GM21526 (cell line): ENCODE results near the gene GDI2.
A peak's percentile ranks its signal among the peaks of the same experiment; 100 is the strongest.
"Not testable (repeated sequence)": the region's sequence is repeated elsewhere in the genome, so short reads cannot be mapped to it uniquely, and the experiment has no call there.

Experiments
- ATAC-seq: cut with Tn5 transposase; IDR thresholded peaks from one replicate; pipeline ENCODE4 v1.9.1; 2021; ENCODE audit warnings: moderate library complexity; ENCODE audit not compliant: unreplicated experiment, low FRiP score

The GDI2 gene

GRCh38 chr10:5813341-5814109, at the start of gene GDI2:
TSS of gene GDI2 (minus strand) at chr10:5813434. CDS start at chr10:5813258, 176 bp downstream.
- ATAC-seq = peak; percentile 66

- peak; percentile 95 for ATAC-seq
Observed at GRCh38 chr10:5862360-5862961, 49.2 kb upstream of the GDI2 start.

GRCh38 chr10:5860066-5860465, 46.8 kb upstream of the GDI2 start:
- no peak for ATAC-seq

- no peak for ATAC-seq
Observed at GRCh38 chr10:5858811-5859210, 45.6 kb upstream of the GDI2 start.

GRCh38 chr10:5856701-5857004, 43.4 kb upstream of the GDI2 start:
- no peak for ATAC-seq

- ATAC-seq = no peak
Observed at GRCh38 chr10:5855979-5856700, 42.9 kb upstream of the GDI2 start.

- no peak for ATAC-seq
Observed at GRCh38 chr10:5854131-5854475, 40.9 kb upstream of the GDI2 start.

GRCh38 chr10:5846667-5847066, 33.4 kb upstream of the GDI2 start:
- not testable (repeated sequence) for ATAC-seq

- ATAC-seq = no peak
Observed at GRCh38 chr10:5844345-5845055, 31.3 kb upstream of the GDI2 start.

- ATAC-seq = no peak
Observed at GRCh38 chr10:5843686-5844344, 30.6 kb upstream of the GDI2 start.

- ATAC-seq = no peak
Observed at GRCh38 chr10:5841965-5842364, 28.7 kb upstream of the GDI2 start.

- peak; percentile 72 for ATAC-seq
Observed at GRCh38 chr10:5840314-5841307, 27.4 kb upstream of the GDI2 start.

GRCh38 chr10:5836181-5836580, 22.9 kb upstream of the GDI2 start:
- not testable (repeated sequence) for ATAC-seq

GRCh38 chr10:5835446-5836095, 22.3 kb upstream of the GDI2 start:
- ATAC-seq = no peak

GRCh38 chr10:5833814-5834213, 20.6 kb upstream of the GDI2 start:
- ATAC-seq = no peak

GRCh38 chr10:5832946-5833345, 19.7 kb upstream of the GDI2 start:
- no peak for ATAC-seq

GRCh38 chr10:5831446-5831782, 18.2 kb upstream of the GDI2 start:
- no peak for ATAC-seq

- ATAC-seq = no peak
Observed at GRCh38 chr10:5830629-5831445, 17.6 kb upstream of the GDI2 start.
